Measurements from ENCODE around the gene CYSRT1. TPM values are rescaled to one million over a fixed set of nuclear protein-coding genes. Genes with fewer than 3 reads are reported as not detected.

Gene CYSRT1
- total RNA-seq, 2 experiments from 2014 or later = 1.7 to 2.9 TPM

DNA sequence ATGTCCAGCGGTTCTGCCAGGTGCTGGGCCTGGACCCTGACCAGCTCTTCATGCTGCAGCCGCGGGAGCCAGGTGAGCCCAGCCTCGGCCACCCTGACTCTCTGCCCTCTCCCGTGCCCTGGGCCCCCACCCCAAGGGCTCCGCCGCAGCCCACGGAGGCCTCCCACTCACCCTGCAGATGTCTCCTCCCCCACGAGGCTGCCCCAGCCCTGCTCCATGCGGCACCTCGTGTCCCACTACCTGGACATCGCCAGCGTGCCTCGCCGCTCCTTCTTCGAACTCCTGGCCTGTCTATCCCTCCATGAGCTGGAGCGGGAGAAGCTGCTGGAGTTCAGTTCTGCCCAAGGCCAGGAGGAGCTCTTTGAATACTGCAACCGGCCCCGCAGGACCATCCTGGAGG lies 10.4 kb upstream of the CYSRT1 start:
- no TSS peak for BruUV-seq (replicated peaks)
- TF ChIP-seq EZH2phosphoT487 (IDR thresholded peaks at IDR 0.05; ENCODE audit: borderline replicate concordance, low read depth, low read length) = no peak
- TF ChIP-seq, protein P1, sequence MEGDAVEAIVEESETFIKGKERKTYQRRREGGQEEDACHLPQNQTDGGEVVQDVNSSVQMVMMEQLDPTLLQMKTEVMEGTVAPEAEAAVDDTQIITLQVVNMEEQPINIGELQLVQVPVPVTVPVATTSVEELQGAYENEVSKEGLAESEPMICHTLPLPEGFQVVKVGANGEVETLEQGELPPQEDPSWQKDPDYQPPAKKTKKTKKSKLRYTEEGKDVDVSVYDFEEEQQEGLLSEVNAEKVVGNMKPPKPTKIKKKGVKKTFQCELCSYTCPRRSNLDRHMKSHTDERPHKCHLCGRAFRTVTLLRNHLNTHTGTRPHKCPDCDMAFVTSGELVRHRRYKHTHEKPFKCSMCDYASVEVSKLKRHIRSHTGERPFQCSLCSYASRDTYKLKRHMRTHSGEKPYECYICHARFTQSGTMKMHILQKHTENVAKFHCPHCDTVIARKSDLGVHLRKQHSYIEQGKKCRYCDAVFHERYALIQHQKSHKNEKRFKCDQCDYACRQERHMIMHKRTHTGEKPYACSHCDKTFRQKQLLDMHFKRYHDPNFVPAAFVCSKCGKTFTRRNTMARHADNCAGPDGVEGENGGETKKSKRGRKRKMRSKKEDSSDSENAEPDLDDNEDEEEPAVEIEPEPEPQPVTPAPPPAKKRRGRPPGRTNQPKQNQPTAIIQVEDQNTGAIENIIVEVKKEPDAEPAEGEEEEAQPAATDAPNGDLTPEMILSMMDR (conservative IDR thresholded peaks at IDR 0.05; ENCODE audit: low read length) = no peak
- Histone ChIP-seq H3K4me3 (ENCODE audit: low read depth, low read length, poor library complexity, severe bottlenecking) (no peak overlapping the region), H2AFZ (ENCODE audit: low read length) (no peak overlapping the region), H3K27ac (ENCODE audit: low read depth, low read length, poor library complexity, severe bottlenecking) (no peak overlapping the region), H3K4me1 (ENCODE audit: insufficient read depth, low read length, poor library complexity, severe bottlenecking) (no peaks in the 10 kb centered on the region), H3K36me3 (ENCODE audit: insufficient read depth, low read length) (peaks cover 65% of the 10 kb centered on the region), H3K9me2 (ENCODE audit: insufficient read depth, low read length) (no peaks in the 10 kb centered on the region), H4K20me1 (ENCODE audit: insufficient read depth, low read length) (no peaks in the 10 kb centered on the region), H3K9me3 (ENCODE audit: low read length) (no peaks in the 10 kb centered on the region), H3K4me2 (ENCODE audit: low read length) (no peak overlapping the region), H3K79me2 (ENCODE audit: insufficient read depth, low read depth, low read length) (no peaks in the 10 kb centered on the region)
- ChIA-PET POLR2A (no interaction called here), CTCF (ENCODE audit: unreplicated experiment) (no interaction called here)
- no peak for DNase-seq (ENCODE audit: low spot score)
- intact Hi-C loops (cut with micrococcal nuclease; ENCODE audit: unreplicated experiment) = no loop called here

DNA sequence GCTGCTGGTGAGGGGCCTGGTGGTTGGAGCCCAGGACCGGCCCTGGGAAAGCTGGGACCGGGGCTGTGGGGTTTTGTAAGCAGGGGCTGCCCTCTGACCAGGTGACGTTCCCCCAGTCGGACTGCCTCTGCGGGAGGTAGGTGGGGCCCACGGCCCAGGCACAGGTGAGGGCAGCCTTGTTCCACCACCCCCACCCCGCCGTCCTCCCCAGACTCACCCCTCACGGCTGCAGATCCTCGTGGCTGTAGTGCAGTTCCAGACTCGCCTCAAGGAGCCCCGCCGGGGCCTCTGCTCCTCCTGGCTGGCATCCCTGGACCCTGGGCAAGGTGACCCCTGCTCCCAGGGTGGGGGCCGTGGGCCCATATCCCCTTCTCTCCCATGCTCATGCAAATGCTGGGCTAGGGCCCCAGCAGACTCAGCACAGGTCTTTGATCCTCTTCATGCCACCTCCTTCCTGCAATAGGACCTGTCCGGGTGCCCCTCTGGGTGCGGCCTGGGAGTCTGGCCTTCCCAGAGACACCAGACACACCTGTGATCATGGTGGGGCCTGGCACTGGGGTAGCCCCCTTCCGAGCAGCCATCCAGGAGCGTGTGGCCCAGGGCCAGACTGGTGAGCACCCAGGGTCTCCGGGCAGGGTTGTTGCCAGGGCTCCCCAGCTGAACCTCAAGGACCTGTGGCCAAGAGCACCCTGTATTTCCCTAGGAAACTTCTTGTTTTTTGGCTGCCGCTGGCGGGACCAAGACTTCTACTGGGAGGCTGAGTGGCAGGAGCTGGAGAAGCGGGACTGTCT lies 9.6 kb upstream of the CYSRT1 start:
- ChIA-PET POLR2A (interaction anchor here (0.9 kb wide), 1 partner anchor 11 kb away, joined by 4 read pairs; no protein-coding TSS in a partner anchor), CTCF (ENCODE audit: unreplicated experiment) (no interaction called here)
- Histone ChIP-seq H3K9me2 (ENCODE audit: insufficient read depth, low read length) (no peaks in the 10 kb centered on the region), H3K4me3 (ENCODE audit: low read depth, low read length, poor library complexity, severe bottlenecking) (no peak overlapping the region), H3K36me3 (ENCODE audit: insufficient read depth, low read length) (peaks cover 58% of the 10 kb centered on the region), H3K4me2 (ENCODE audit: low read length) (no peak overlapping the region), H3K4me1 (ENCODE audit: insufficient read depth, low read length, poor library complexity, severe bottlenecking) (no peaks in the 10 kb centered on the region), H3K79me2 (ENCODE audit: insufficient read depth, low read depth, low read length) (no peaks in the 10 kb centered on the region), H3K27ac (ENCODE audit: low read depth, low read length, poor library complexity, severe bottlenecking) (no peak overlapping the region), H3K9me3 (ENCODE audit: low read length) (no peaks in the 10 kb centered on the region), H2AFZ (ENCODE audit: low read length) (no peak overlapping the region), H4K20me1 (ENCODE audit: insufficient read depth, low read length) (no peaks in the 10 kb centered on the region)
- no TSS peak for BruUV-seq (replicated peaks)
- intact Hi-C loops (cut with micrococcal nuclease; ENCODE audit: unreplicated experiment) = no loop called here
- DNase-seq (ENCODE audit: low spot score) = no peak
- TF ChIP-seq, protein P1 (conservative IDR thresholded peaks at IDR 0.05; ENCODE audit: low read length) = no peak
- TF ChIP-seq EZH2phosphoT487 (IDR thresholded peaks at IDR 0.05; ENCODE audit: borderline replicate concordance, low read depth, low read length) = no peak

All from OCI-LY7 (cell line).